ENCODE measurements around the gene CCDC18. TPM values are rescaled to one million over a fixed set of nuclear protein-coding genes. Genes with fewer than 3 reads are reported as not detected.
A peak's percentile ranks its signal among the peaks of the same experiment; 100 is the strongest.
"Not testable (repeated sequence)": the region's sequence is repeated elsewhere in the genome, so short reads cannot be mapped to it uniquely, and the experiment has no call there.

Gene CCDC18
- total and polyA plus RNA-seq, 5 experiments from 2014 or later, result 0.93 to 10.2 (median 3.8) TPM

- H3K27me3 Mint-ChIP-seq, result no peaks in the 10 kb centered on the region
- peaks cover 34 to 58% (median 58%) of the 10 kb centered on the region in 3 donors for H3K36me3 Mint-ChIP-seq
- peaks cover 3 to 31% (median 19%) of the 10 kb centered on the region in 9 donors for H3K9me3 Mint-ChIP-seq
- POLR2A ChIA-PET, result no interaction called here
- H3K4me3 Mint-ChIP-seq, result no peak overlapping the region
- ATAC-seq (no peak), DNase-seq (no peak)
- no peaks in the 10 kb centered on the region for H3K4me1 Mint-ChIP-seq
- no peak overlapping the region for H3K27ac Mint-ChIP-seq
Observed at GRCh38 chr1:93244298-93245069, 64.0 kb downstream of the CCDC18 start.

GRCh38 chr1:93251966-93252365, 71.4 kb downstream of the CCDC18 start:
- no peak overlapping the region for H3K4me3 Mint-ChIP-seq
- no peak for ATAC-seq
- POLR2A ChIA-PET, result no interaction called here
- H3K27ac Mint-ChIP-seq, result no peak overlapping the region
- DNase-seq, result no peak
- no peaks in the 10 kb centered on the region for H3K4me1 Mint-ChIP-seq
- peaks cover 2 to 24% (median 11%) of the 10 kb centered on the region in 9 donors for H3K9me3 Mint-ChIP-seq
- peaks cover 28 to 55% (median 51%) of the 10 kb centered on the region in 3 donors for H3K36me3 Mint-ChIP-seq
- no peaks in the 10 kb centered on the region for H3K27me3 Mint-ChIP-seq

GRCh38 chr1:93252598-93252997, 72.1 kb downstream of the CCDC18 start:
- POLR2A ChIA-PET, result no interaction called here
- H3K36me3 Mint-ChIP-seq, result peaks cover 28 to 51% (median 49%) of the 10 kb centered on the region in 3 donors

GRCh38 chr1:93253516-93253915, 73.0 kb downstream of the CCDC18 start:
- POLR2A ChIA-PET, result no interaction called here
- H3K36me3 Mint-ChIP-seq, result peaks cover 28 to 50% (median 48%) of the 10 kb centered on the region in 3 donors
- H3K4me3 Mint-ChIP-seq, result no peak overlapping the region
- H3K27ac Mint-ChIP-seq, result no peak overlapping the region
- no peaks in the 10 kb centered on the region for H3K4me1 Mint-ChIP-seq
- H3K9me3 Mint-ChIP-seq, result peaks cover 2 to 24% (median 11%) of the 10 kb centered on the region in 9 donors
- no peak for DNase-seq
- ATAC-seq, result no peak
- no peaks in the 10 kb centered on the region for H3K27me3 Mint-ChIP-seq

More at GRCh38 chr1:93252598-93252997, 72.1 kb downstream of the CCDC18 start:
- no peaks in the 10 kb centered on the region for H3K4me1 Mint-ChIP-seq
- H3K9me3 Mint-ChIP-seq, result peaks cover 2 to 24% (median 11%) of the 10 kb centered on the region in 9 donors
- H3K27ac Mint-ChIP-seq, result no peak overlapping the region
- ATAC-seq (no peak), DNase-seq (no peak)
- peak overlapping the region in 1 of 10 donors; percentile 28 for H3K4me3 Mint-ChIP-seq
- no peaks in the 10 kb centered on the region for H3K27me3 Mint-ChIP-seq

- POLR2A ChIA-PET, result no interaction called here
- H3K27ac Mint-ChIP-seq, result no peak overlapping the region
- no peaks in the 10 kb centered on the region for H3K4me1 Mint-ChIP-seq
- peaks cover 21 to 42% (median 42%) of the 10 kb centered on the region in 3 donors for H3K36me3 Mint-ChIP-seq
- ATAC-seq (no peak), DNase-seq (no peak)
- H3K4me3 Mint-ChIP-seq, result no peak overlapping the region
- H3K27me3 Mint-ChIP-seq, result no peaks in the 10 kb centered on the region
- peaks cover 2 to 24% (median 11%) of the 10 kb centered on the region in 9 donors for H3K9me3 Mint-ChIP-seq
Observed at GRCh38 chr1:93255222-93256079, 74.9 kb downstream of the CCDC18 start.

- DNase-seq (no peak), ATAC-seq (no peak)
- Mint-ChIP-seq H3K4me1 (no peaks in the 10 kb centered on the region), H3K27ac (no peak overlapping the region), H3K36me3 (peaks cover 12 to 46% (median 43%) of the 10 kb centered on the region in 3 donors), H3K4me3 (no peak overlapping the region), H3K27me3 (no peaks in the 10 kb centered on the region), H3K9me3 (peaks cover 2 to 21% (median 9%) of the 10 kb centered on the region in 9 donors)
- POLR2A ChIA-PET, result no interaction called here
Observed at GRCh38 chr1:93256433-93256832, 75.9 kb downstream of the CCDC18 start.

GRCh38 chr1:93257889-93258288, 77.4 kb downstream of the CCDC18 start:
- Mint-ChIP-seq H3K36me3 (peaks cover 14 to 46% (median 45%) of the 10 kb centered on the region in 3 donors), H3K27ac (no peak overlapping the region), H3K4me3 (no peak overlapping the region), H3K9me3 (peaks cover under 1 to 20% (median 9%) of the 10 kb centered on the region in 9 donors), H3K4me1 (no peaks in the 10 kb centered on the region), H3K27me3 (no peaks in the 10 kb centered on the region)
- POLR2A ChIA-PET, result no interaction called here
- DNase-seq, result no peak
- no peak for ATAC-seq

GRCh38 chr1:93260726-93261125, 80.2 kb downstream of the CCDC18 start:
- not testable (repeated sequence) for ATAC-seq, DNase-seq, H3K4me1 Mint-ChIP-seq

GRCh38 chr1:93262645-93263044, 82.1 kb downstream of the CCDC18 start:
- Mint-ChIP-seq H3K27ac (no peak overlapping the region), H3K36me3 (peaks cover 43 to 67% (median 66%) of the 10 kb centered on the region in 3 donors), H3K27me3 (no peaks in the 10 kb centered on the region), H3K4me1 (peaks cover 0 to 3% (median 1%) of the 10 kb centered on the region in 4 donors), H3K9me3 (peaks cover 11 to 26% (median 16%) of the 10 kb centered on the region in 9 donors), H3K4me3 (no peak overlapping the region)
- DNase-seq (no peak), ATAC-seq (no peak)
- POLR2A ChIA-PET, result no interaction called here

More at GRCh38 chr1:93260726-93261125, 80.2 kb downstream of the CCDC18 start:
- H3K4me3 Mint-ChIP-seq, POLR2A ChIA-PET, H3K27me3 Mint-ChIP-seq, H3K27ac Mint-ChIP-seq: not testable (repeated sequence)
- Mint-ChIP-seq H3K9me3 (peaks cover 11 to 26% (median 14%) of the 10 kb centered on the region in 9 donors), H3K36me3 (peaks cover 34 to 55% (median 55%) of the 10 kb centered on the region in 3 donors)

GRCh38 chr1:93268888-93269287, 88.4 kb downstream of the CCDC18 start:
- H3K4me3 Mint-ChIP-seq, H3K4me1 Mint-ChIP-seq, ATAC-seq, H3K27me3 Mint-ChIP-seq, DNase-seq, H3K27ac Mint-ChIP-seq, H3K9me3 Mint-ChIP-seq: not testable (repeated sequence)
- POLR2A ChIA-PET, result interaction anchor here (0.6 kb wide), 1 partner anchor 192 kb away, joined by 5 read pairs; no protein-coding TSS in a partner anchor
- H3K36me3 Mint-ChIP-seq, result peaks cover 27 to 59% (median 50%) of the 10 kb centered on the region in 3 donors

- H3K27me3 Mint-ChIP-seq, DNase-seq, H3K4me1 Mint-ChIP-seq, H3K27ac Mint-ChIP-seq, POLR2A ChIA-PET, H3K4me3 Mint-ChIP-seq, ATAC-seq: not testable (repeated sequence)
- H3K36me3 Mint-ChIP-seq, result peaks cover 10 to 23% (median 12%) of the 10 kb centered on the region in 3 donors
- H3K9me3 Mint-ChIP-seq, result peaks cover 0 to 11% (median 4%) of the 10 kb centered on the region in 9 donors
Observed at GRCh38 chr1:93275262-93275633, 94.7 kb downstream of the CCDC18 start.

GRCh38 chr1:93275634-93276295, 95.2 kb downstream of the CCDC18 start:
- no peaks in the 10 kb centered on the region for H3K4me1 Mint-ChIP-seq
- H3K9me3 Mint-ChIP-seq, result peaks cover 0 to 12% (median 4%) of the 10 kb centered on the region in 9 donors
- H3K4me3 Mint-ChIP-seq, result no peak overlapping the region
- POLR2A ChIA-PET, result no interaction called here
- ATAC-seq, result no peak
- no peaks in the 10 kb centered on the region for H3K27me3 Mint-ChIP-seq
- peaks cover 14 to 25% (median 17%) of the 10 kb centered on the region in 3 donors for H3K36me3 Mint-ChIP-seq
- no peak overlapping the region for H3K27ac Mint-ChIP-seq
- DNase-seq, result no peak

Measured in naive thymus-derived CD8-positive, alpha-beta T cell (primary cell).